ENCODE data around the gene ASS1.

ASS1 gene

GRCh38 chr9:130500340-130501180 lies 55.8 kb downstream of the ASS1 start:
- no peak for DNase-seq

- no peak for DNase-seq
These were observed 56.9 kb downstream of the ASS1 start for GRCh38 chr9:130501639-130502038.

GRCh38 chr9:130508218-130508617 lies 63.5 kb downstream of the ASS1 start:
- DNase-seq = no peak

GRCh38 chr9:130512199-130512598 lies 67.4 kb downstream of the ASS1 start:
- DNase-seq = no peak

- no peak for DNase-seq
These were observed 68.3 kb downstream of the ASS1 start for GRCh38 chr9:130513078-130513477.

GRCh38 chr9:130518233-130518632 lies 73.5 kb downstream of the ASS1 start:
- no peak for DNase-seq

GRCh38 chr9:130518943-130519799 lies 74.4 kb downstream of the ASS1 start:
- no peak for DNase-seq

GRCh38 chr9:130519927-130520326 lies 75.2 kb downstream of the ASS1 start:
- no peak for DNase-seq

GRCh38 chr9:130521715-130522114 lies 77.0 kb downstream of the ASS1 start:
- no peak for DNase-seq

- DNase-seq = peak; percentile 37
These were observed 77.6 kb downstream of the ASS1 start for GRCh38 chr9:130522233-130522808.

- no peak for DNase-seq
These were observed 79.2 kb downstream of the ASS1 start for GRCh38 chr9:130523921-130524320.

GRCh38 chr9:130526193-130526853 lies 81.6 kb downstream of the ASS1 start:
- no peak for DNase-seq

GRCh38 chr9:130526854-130527650 lies 82.3 kb downstream of the ASS1 start:
- no peak for DNase-seq

GRCh38 chr9:130527651-130528310 lies 83.0 kb downstream of the ASS1 start:
- DNase-seq = no peak

- no peak for DNase-seq
These were observed 83.9 kb downstream of the ASS1 start for GRCh38 chr9:130528674-130529073.

GRCh38 chr9:130530938-130531337 lies 86.2 kb downstream of the ASS1 start:
- DNase-seq = no peak

GRCh38 chr9:130531670-130532069 lies 86.9 kb downstream of the ASS1 start:
- DNase-seq = no peak

- no peak for DNase-seq
These were observed 87.8 kb downstream of the ASS1 start for GRCh38 chr9:130532426-130533080.

- DNase-seq = no peak
These were observed 91.2 kb downstream of the ASS1 start for GRCh38 chr9:130535818-130536521.

- DNase-seq = no peak
These were observed 91.9 kb downstream of the ASS1 start for GRCh38 chr9:130536701-130537107.
